GM12878 (cell line): ENCODE measurements around the gene KIF12. TPM values are rescaled to one million over a fixed set of nuclear protein-coding genes. Genes with fewer than 3 reads are reported as not detected.

ENCODE experiments used
- ATAC-seq: fragments of 200-7000 bp; cut with Tn5 transposase; 3 replicates; pipeline ENCODE4 v1.9.1; 2020; ENCODE audit warnings: mild to moderate bottlenecking, moderate library complexity
- BruUV-seq: library from RNA; stranded (reverse); fragments of 400-500 nt; replicated peaks from 2 replicates; lab custom pipeline; 2021; lab: Mats Ljungman, UMichigan
- CTCF ChIA-PET: fragments of 300-600 bp; sonication (Branson Sonifier 250); formaldehyde crosslinking; extraction: SDS; loops from one replicate; lab custom pipeline; 2021; ENCODE audit warnings: inconsistent platforms; lab: Yijun Ruan, JAX
- POLR2A ChIA-PET: fragments of 350-600 bp; formaldehyde crosslinking; extraction: SDS; loops from one replicate; lab custom pipeline; 2021; ENCODE audit warnings: inconsistent platforms; lab: Charles Lee
- RAD21 ChIA-PET: fragments of 300-600 bp; sonication (Branson Sonifier 250); formaldehyde crosslinking; loops from one replicate; lab custom pipeline; 2023; ENCODE audit warnings: antibody characterized with exemption; ENCODE audit not compliant: unreplicated experiment; lab: Charles Lee
- SMC1A ChIA-PET: fragments of 300-600 bp; sonication (Branson Sonifier 250); formaldehyde crosslinking; loops from one replicate; lab custom pipeline; 2023; ENCODE audit not compliant: unreplicated experiment, uncharacterized antibody; lab: Charles Lee
- DNase-seq: peaks from one replicate; pipeline ENCODE4 v3.0.0-alpha.2; 2011; ENCODE audit warnings: low read depth, low spot score
- FAIRE-seq: peaks from 3 replicates; lab custom pipeline; 2011; peaks lifted over from hg19 to GRCh38; lab: Jason Lieb, UNC
- H2AFZ ChIP-seq: 2 replicates; pipeline ENCODE4 v1.6.0; 2011; ENCODE audit warnings: low read depth, low read length, control low read depth; ENCODE audit not compliant: control insufficient read depth
- H3K27ac ChIP-seq: 2 replicates; pipeline ENCODE4 v1.5.1; 2011; ENCODE audit warnings: control low read depth; ENCODE audit not compliant: control insufficient read depth, insufficient read depth
- H3K27me3 ChIP-seq, 2 experiments: replicated peaks in 1 of 2; 2 replicates each; pipeline versions ENCODE4 v1.6.0 to v1.6.1; 2011; ENCODE audit warnings: low read length in 1 of 2; ENCODE audit not compliant: control insufficient read depth in 2 of 2, insufficient read depth in 2 of 2
- H3K36me3 ChIP-seq, 2 experiments: 2 replicates each; pipeline ENCODE4 v1.5.1; 2011; ENCODE audit warnings: low read length in 1 of 2; ENCODE audit not compliant: control insufficient read depth in 2 of 2, insufficient read depth in 2 of 2
- H3K4me1 ChIP-seq: 2 replicates; pipeline ENCODE4 v1.6.1; 2011; ENCODE audit warnings: mild to moderate bottlenecking, low read length, moderate library complexity, mixed read lengths; ENCODE audit not compliant: control insufficient read depth, insufficient read depth
- H3K4me2 ChIP-seq: 2 replicates; pipeline ENCODE4 v1.6.0; 2011; ENCODE audit warnings: control low read depth; ENCODE audit not compliant: control insufficient read depth, insufficient read depth
- H3K4me3 ChIP-seq: fragments of 200-600 bp; sonication (generic); 2 replicates; pipeline ENCODE4 v1.5.1; 2016
- H3K79me2 ChIP-seq: 2 replicates; pipeline ENCODE4 v1.6.0; 2011; ENCODE audit warnings: low read length; ENCODE audit not compliant: control insufficient read depth, insufficient read depth
- H3K9ac ChIP-seq: 2 replicates; pipeline ENCODE4 v1.8.0; 2011; ENCODE audit warnings: low read length, control low read depth, mixed read lengths; ENCODE audit not compliant: control insufficient read depth, insufficient read depth
- H3K9me3 ChIP-seq: replicated peaks from 3 replicates; pipeline ENCODE4 v1.5.1; 2011; ENCODE audit warnings: mild to moderate bottlenecking, low read length; ENCODE audit not compliant: control insufficient read depth, insufficient read depth
- H4K20me1 ChIP-seq: 2 replicates; pipeline ENCODE4 v1.6.0; 2011; ENCODE audit not compliant: control insufficient read depth, insufficient read depth
- E2F8 ChIP-seq: fragments of 450-650 bp; IDR thresholded peaks from 2 replicates; pipeline ENCODE4 v1.6.1; 2018; ENCODE audit warnings: mild to moderate bottlenecking, low read depth, moderate library complexity; ENCODE audit not compliant: partially characterized antibody
- IRF4 ChIP-seq: IDR thresholded peaks from 2 replicates; pipeline ENCODE4 v1.6.1; 2011; ENCODE audit warnings: low read depth, low read length
- PBX3 ChIP-seq: IDR thresholded peaks from 2 replicates; pipeline ENCODE4 v1.6.1; 2011; ENCODE audit warnings: mild to moderate bottlenecking, low read depth, low read length, moderate library complexity; ENCODE audit not compliant: insufficient replicate concordance
- POLR2A ChIP-seq: IDR thresholded peaks from 2 replicates; pipeline ENCODE4 v1.6.1; 2011; ENCODE audit warnings: low read depth, mild to moderate bottlenecking, low read length
- POU2F2 ChIP-seq: IDR thresholded peaks from 3 replicates; pipeline ENCODE4 v1.6.1; 2011; ENCODE audit warnings: low read depth, mild to moderate bottlenecking, low read length, borderline replicate concordance
- RAD51 ChIP-seq: fragments of 450-650 bp; IDR thresholded peaks from 2 replicates; pipeline ENCODE4 v1.6.1; 2016; ENCODE audit warnings: moderate library complexity, mild to moderate bottlenecking, inconsistent platforms
- SIX5 ChIP-seq: IDR thresholded peaks from 2 replicates; pipeline ENCODE4 v1.6.1; 2011; ENCODE audit warnings: mild to moderate bottlenecking, low read depth, low read length, moderate library complexity; ENCODE audit not compliant: severe bottlenecking
- SUZ12 ChIP-seq: fragments of 200-600 bp; sonication (generic); IDR thresholded peaks from one replicate; pipeline ENCODE4 v1.6.1; 2018; ENCODE audit warnings: antibody characterized with exemption, mild to moderate bottlenecking; ENCODE audit not compliant: unreplicated experiment
- TCF3 ChIP-seq: IDR thresholded peaks from 2 replicates; pipeline ENCODE4 v1.6.1; 2012; ENCODE audit warnings: low read depth, mild to moderate bottlenecking, low read length, borderline replicate concordance; ENCODE audit not compliant: insufficient read depth
- USF1 ChIP-seq: IDR thresholded peaks from 2 replicates; pipeline ENCODE4 v1.6.1; 2011; ENCODE audit warnings: borderline replicate concordance, low read depth, mild to moderate bottlenecking, moderate library complexity, mixed read lengths, low read length; ENCODE audit not compliant: insufficient read depth; ENCODE audit errors: extremely low read length
- WRNIP1 ChIP-seq: IDR thresholded peaks from 2 replicates; pipeline ENCODE4 v1.6.1; 2011; ENCODE audit warnings: low read depth, low read length, improper control_type of control experiment, borderline replicate concordance
- ZNF622 ChIP-seq: fragments of 450-650 bp; IDR thresholded peaks from 2 replicates; pipeline ENCODE4 v1.6.1; 2017; ENCODE audit warnings: mild to moderate bottlenecking, inconsistent platforms
- WGBS: methylation state at CpG from one replicate; pipeline ENCODE4 v1.1.6; 2016; ENCODE audit warnings: low lambda C conversion rate; ENCODE audit not compliant: insufficient replicate concordance, insufficient coverage; ENCODE audit errors: missing lambda C conversion rate; 5-methylcytosine and 5-hydroxymethylcytosine counted together
- in situ Hi-C: fragments of 300-500 bp; cut with MboI; formaldehyde crosslinking; loops from 9 replicates; pipeline ENCODE4 v1.14.3; 2018; ENCODE audit warnings: mixed read lengths
- intact Hi-C: fragments of 100-400 bp; cut with micrococcal nuclease; formaldehyde crosslinking; loops from one replicate; pipeline ENCODE4 v1.14.2; 2022; ENCODE audit not compliant: unreplicated experiment
- polyA plus RNA-seq, 11 experiments: library from polyadenylated mRNA; depleted of rRNA in 4 of 11; unstranded in 6 of 11; stranded (reverse) in 5 of 11; fragments of >200 nt; fragmentation: Nextera tagmentation in 4 of 11; fragmentation: Illumina TruSeq in 1 of 11; extraction: Ambion mirVana in 4 of 11; extraction: Trizol in 1 of 11; gene quantifications; 1 replicate in 1 of 11; 2 replicates in 10 of 11; pipeline versions ENCODE4 v1.2.1 to v1.2.3, GENCODE V29; 2011 to 2016; ENCODE audit warnings: inconsistent platforms in 2 of 11, missing spikeins in 2 of 11, low read depth in 1 of 11
- total RNA-seq, 4 experiments: library from RNA; depleted of rRNA in 3 of 4; stranded (reverse); fragments of >200 nt in 3 of 4; fragmentation: Illumina TruSeq in 1 of 4; extraction: Trizol in 1 of 4; gene quantifications; 2 replicates each; pipeline versions ENCODE4 v1.2.1 to v1.2.3, GENCODE V29; 2013 to 2021
- TF ChIP-seq, protein P1 (sequence below): fragments of 450-650 bp; formaldehyde crosslinking; IDR thresholded peaks from 2 replicates; pipeline ENCODE4 v1.4.0; 2020; ENCODE audit warnings: mild to moderate bottlenecking, moderate library complexity

KIF12 gene
- total and polyA plus RNA-seq, 10 of the 15 experiments (the other 5 are each of a cell fraction or from before 2014, with no cell fraction given), result not detected

DNA sequence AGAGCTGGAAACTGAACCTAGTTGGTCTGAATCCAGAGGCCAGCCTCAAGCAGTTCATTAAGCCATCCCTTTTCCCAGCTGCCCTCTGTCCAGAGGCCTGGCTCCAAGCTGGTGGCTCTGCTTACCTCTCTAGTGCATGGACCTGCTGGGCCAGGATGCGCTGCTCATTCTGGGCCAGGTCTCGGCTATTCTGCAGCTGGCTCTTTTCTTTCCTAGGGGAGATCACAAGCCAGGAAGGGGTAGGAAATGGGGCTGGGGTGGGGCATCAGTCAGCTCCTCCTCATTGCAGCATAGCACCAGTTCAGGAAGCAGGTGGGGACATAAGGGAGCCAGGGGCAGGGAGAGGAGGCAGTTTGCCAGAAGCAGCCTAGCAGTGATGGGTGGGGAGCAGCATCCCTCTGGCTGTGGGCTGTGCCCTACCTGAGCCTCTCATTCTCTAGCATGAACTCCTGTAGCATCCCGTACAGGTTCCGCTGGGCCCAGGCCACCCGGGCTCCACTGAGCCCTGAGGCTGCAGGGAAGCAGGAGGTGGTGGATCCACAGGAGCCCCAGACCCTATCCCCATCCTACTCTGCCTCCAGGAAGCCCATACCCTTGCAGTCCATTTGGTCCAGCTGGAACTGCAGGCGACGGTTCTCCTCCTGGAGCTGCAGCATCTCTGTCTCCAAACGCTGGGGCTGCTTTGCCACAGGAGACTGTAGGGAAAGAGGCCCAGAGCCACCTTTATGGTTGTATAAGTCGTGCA, 5.2 kb downstream of the KIF12 start (continued):
- TF ChIP-seq RAD51 (no peak), IRF4 (no peak)

DNA sequence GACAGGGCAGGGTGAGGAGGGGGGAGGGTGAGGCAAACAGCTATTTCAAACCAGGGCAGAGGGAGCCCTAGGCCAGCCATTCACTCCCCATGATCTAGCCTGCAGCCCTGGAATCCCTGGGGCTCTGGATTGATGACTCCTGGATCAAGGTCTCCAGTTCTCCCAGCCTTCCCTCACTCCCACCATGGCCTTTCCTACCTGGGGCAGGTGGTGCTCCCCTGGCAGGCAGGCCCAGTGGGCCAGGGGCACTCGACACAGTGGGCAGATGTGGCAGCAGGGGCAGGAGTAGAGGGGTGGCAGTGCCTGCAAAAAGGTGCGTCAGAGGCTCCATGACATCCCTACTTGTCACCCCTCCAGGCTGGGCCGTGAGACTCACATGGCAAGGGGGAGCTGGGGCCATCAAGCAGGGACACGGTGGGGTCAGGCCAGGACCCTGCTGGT, 6.0 kb downstream of the KIF12 start:
- POLR2A ChIA-PET, result no interaction called here
- CTCF ChIA-PET, result interaction anchor here (3.9 to 4.0 kb wide), 2 partner anchors 10 to 14 kb away, joined by 16 to 19 read pairs; no protein-coding TSS in a partner anchor
- TF ChIP-seq POLR2A (no peak), SIX5 (no peak), WRNIP1 (no peak), RAD51 (no peak), PBX3 (no peak), USF1 (no peak), ZNF622 (no peak), SUZ12 (no peak), E2F8 (no peak), POU2F2 (no peak), TCF3 (no peak)
- TF ChIP-seq, protein P1, sequence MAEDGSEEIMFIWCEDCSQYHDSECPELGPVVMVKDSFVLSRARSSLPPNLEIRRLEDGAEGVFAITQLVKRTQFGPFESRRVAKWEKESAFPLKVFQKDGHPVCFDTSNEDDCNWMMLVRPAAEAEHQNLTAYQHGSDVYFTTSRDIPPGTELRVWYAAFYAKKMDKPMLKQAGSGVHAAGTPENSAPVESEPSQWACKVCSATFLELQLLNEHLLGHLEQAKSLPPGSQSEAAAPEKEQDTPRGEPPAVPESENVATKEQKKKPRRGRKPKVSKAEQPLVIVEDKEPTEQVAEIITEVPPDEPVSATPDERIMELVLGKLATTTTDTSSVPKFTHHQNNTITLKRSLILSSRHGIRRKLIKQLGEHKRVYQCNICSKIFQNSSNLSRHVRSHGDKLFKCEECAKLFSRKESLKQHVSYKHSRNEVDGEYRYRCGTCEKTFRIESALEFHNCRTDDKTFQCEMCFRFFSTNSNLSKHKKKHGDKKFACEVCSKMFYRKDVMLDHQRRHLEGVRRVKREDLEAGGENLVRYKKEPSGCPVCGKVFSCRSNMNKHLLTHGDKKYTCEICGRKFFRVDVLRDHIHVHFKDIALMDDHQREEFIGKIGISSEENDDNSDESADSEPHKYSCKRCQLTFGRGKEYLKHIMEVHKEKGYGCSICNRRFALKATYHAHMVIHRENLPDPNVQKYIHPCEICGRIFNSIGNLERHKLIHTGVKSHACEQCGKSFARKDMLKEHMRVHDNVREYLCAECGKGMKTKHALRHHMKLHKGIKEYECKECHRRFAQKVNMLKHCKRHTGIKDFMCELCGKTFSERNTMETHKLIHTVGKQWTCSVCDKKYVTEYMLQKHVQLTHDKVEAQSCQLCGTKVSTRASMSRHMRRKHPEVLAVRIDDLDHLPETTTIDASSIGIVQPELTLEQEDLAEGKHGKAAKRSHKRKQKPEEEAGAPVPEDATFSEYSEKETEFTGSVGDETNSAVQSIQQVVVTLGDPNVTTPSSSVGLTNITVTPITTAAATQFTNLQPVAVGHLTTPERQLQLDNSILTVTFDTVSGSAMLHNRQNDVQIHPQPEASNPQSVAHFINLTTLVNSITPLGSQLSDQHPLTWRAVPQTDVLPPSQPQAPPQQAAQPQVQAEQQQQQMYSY, result no peak

More for the DNA sequence above, 6.0 kb downstream of the KIF12 start:
- intact Hi-C loops (no loop called here), in situ Hi-C loops (loop anchor here (25.0 kb wide), 1 partner anchor 194 kb away; no protein-coding TSS in a partner anchor)
- Histone ChIP-seq H3K9ac (no peak overlapping the region), H3K27me3 (no peaks in the 10 kb centered on the region; a peak in 2 of 4 replicates), H4K20me1 (no peaks in the 10 kb centered on the region), H3K27ac (no peak overlapping the region), H3K9me3 (no peaks in the 10 kb centered on the region), H3K4me3 (no peak overlapping the region), H2AFZ (no peak overlapping the region), H3K4me2 (no peak overlapping the region), H3K79me2 (no peaks in the 10 kb centered on the region), H3K4me1 (no peaks in the 10 kb centered on the region), H3K36me3 (no peaks in the 10 kb centered on the region)
- WGBS, result 5% methylated on average over 4 of the region's 4 CpGs
- no peak for DNase-seq
- no peak for FAIRE-seq
- no TSS peak for BruUV-seq
- SMC1A ChIA-PET, result no interaction called here
- ATAC-seq, result no peak
- RAD21 ChIA-PET, result no interaction called here
